Left kidney (tissue), 2 donors: ENCODE data around the gene PHF2. TPM values are rescaled to one million over a fixed set of nuclear protein-coding genes. Genes with fewer than 3 reads are reported as not detected.

Experiments
- DNase-seq: peaks from one replicate; pipeline ENCODE4 v3.0.0-alpha.2; 2013
- polyA plus RNA-seq: library from polyadenylated mRNA; unstranded; fragments of 120-200 nt; gene quantifications from one replicate; pipeline ENCODE4 v1.2.1, GENCODE V29; 2013; ENCODE audit not compliant: insufficient read length

The PHF2 gene
- polyA plus RNA-seq, 1 donor: 37.8 TPM

DNA sequence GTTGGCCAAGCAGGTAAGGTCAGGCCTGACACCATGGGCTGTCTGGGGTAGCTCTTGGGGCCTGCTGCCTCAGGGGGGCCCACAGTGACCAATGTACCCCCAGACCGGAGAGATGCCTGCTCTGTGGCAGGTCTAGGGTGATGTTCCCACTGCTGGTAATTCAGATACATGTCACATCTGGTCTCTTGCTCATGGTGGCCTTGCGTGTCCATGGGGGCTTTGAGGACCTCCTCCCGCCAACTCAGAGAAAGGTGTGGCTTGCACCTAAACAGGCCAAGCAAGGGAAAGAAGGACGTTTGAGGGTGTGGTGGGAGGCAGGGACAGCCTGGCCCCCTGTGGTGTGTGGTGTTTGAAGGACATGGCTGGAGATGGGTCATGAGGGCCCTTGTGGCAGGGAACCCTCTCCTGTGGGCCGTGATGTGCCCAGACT lies 75.2 kb downstream of the PHF2 start:
- DNase-seq: no peak

DNA sequence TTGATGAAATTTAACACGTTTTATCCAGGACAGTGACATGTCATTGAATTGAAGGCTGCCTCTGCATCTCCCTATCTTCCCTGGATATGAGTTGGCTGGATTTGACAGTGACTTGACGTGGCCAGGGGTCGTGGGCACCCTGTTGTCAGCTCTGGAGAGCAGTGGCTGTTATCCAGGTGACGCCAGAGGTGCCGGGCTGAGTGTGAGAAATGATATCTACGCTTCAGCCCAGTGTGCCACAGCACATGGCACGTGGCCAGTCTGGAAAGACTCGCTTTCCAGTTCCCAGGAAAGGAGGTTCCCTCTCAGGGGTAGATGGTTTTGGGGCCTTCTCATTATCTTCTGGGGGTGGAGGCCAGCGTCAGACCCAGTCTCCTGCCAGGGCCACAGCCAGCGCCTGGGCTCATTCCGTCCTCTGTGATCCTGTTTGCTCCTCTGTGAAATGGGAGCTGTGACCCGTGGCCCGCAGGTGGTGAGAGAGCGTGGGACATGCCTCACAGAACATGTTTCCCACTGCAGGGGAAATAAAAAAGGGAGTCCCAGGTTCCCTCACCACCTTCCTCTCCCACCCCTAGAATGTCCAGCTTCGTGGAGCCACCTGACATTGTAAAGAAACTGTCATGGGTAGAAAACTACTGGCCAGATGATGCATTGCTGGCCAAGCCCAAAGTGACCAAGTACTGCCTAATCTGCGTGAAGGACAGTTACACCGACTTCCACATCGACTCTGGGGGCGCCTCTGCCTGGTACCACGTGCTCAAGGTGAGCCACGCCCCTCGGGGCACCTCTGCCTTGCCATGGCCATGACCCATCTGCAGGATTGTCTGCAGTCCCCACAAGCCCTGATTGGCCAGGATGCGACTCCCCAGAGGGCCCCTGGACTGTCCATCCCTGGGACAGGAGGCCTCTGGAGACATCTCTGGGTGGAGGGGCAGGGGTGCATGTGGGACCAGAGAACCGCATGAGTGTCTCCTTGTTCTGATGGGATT lies 76.5 kb downstream of the PHF2 start:
- no peak for DNase-seq

DNA sequence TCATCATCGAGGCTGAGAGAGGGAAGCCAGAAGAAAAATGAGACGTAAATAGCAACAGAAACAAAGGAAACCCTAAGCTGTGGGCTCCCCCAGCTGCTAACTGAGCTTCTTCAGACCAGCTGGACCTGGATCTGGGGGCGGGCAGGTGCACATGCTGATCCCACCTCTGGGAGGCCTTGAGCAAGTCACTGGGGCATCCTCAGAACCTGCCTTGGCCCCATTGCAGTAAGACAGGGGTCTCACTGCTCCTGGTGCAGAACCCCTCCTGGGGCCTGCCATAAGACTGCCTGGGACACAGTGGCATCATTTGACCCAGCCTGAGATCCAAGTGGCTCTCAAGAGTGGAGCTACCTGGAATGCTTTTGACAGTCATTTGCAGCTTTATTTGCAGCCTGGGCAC lies 77.4 kb downstream of the PHF2 start:
- DNase-seq: no peak

DNA sequence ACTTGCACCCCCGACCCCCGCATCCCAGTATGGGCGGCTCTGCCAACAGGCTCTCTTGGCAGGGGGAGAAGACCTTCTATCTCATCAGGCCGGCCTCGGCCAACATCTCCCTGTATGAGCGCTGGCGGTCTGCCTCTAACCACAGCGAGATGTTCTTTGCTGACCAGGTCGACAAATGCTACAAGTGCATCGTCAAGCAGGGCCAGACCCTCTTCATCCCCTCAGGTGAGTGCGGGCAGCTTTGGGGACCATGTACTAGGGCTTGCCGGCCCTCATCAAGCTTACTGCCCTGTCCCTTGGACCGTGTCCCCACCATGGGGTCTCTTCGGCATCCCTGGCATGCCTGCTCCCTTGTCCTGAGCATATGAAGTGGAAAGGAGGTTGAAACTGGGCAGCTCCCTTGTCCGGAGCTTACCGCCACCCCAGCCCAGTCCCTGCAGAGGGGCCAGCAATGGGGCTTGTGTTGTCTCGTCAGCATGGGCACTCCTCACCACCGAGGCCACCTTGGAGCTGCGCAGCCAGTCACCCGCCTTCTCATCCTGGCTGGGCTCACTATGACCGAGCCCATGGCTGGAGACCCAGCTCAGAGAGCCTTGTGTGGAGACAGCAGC lies 78.1 kb downstream of the PHF2 start:
- DNase-seq: no peak

DNA sequence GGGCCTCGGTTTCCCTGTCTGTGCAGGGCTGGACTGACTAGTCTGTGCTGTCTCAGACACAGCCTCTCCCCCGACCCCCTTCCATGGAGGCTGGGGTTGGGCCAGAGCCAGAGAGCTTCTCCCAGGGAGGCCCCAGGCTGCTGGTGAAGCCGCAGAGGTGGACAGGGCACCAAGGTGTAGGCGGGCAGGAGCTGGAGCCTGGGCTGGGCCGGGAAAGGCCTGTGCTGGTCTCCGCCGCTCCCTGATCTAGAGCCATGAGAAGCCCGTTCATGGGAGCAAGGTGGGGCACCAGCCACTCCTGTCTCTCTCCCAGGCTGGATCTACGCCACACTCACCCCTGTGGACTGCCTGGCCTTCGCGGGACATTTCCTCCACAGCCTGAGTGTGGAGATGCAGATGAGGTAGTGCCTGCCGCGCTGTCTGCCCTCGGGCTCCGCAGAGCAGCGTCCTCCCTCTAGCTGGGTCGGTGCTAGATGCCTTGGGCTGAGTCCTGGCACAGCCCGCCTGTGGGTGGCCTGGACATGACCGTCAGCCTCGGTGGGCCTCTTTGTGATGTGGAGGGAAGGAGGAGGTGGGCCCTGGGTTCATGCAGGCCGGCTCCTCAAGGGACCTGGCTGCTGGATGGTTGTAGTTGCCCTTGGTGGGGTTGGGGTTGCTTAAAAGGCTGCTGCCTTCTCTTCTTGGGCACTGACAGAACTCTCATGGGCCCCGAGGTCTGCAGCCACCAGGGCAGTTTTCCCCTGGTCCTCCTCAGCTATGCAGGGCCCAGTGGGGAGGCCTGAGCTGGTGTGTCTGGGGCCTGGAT lies 79.4 kb downstream of the PHF2 start:
- no peak for DNase-seq

DNA sequence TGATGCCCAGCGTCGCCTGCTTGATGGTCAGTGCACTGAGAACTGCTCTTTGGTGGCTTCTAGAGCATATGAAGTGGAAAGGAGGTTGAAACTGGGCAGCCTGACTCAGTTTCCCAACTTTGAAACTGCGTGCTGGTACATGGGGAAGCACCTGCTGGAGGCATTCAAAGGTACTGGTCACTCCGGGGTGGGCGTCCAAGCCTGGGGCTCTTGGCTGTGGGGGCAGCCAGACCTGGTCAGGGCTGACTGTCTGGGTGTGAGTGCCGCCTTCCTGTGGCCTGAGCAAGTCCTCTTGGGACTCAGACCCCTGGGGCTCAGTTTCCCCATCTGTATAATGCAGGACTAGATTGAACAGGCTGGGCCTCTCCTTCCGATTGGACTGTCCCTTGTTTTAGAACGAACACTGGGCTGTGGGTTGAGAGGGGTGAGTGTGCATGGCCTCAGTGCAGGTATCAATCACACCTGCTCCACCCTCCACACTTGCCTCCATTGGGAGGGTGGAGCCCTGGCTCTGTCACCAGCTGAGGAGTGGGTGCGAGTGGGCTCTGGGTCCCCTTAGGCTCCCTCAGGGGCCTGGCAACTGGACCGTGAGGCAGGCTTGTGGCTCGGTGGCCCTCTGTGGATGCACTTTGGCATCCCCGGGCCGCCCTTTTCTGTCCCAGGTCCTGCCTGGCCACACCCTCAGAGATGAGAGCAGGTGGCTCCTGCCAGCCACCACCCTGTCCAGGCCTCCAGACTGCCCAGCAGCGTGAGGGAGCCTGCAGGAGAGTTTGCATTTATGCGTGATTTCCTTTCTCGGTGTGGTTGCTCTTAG lies 80.2 kb downstream of the PHF2 start:
- DNase-seq: no peak

DNA sequence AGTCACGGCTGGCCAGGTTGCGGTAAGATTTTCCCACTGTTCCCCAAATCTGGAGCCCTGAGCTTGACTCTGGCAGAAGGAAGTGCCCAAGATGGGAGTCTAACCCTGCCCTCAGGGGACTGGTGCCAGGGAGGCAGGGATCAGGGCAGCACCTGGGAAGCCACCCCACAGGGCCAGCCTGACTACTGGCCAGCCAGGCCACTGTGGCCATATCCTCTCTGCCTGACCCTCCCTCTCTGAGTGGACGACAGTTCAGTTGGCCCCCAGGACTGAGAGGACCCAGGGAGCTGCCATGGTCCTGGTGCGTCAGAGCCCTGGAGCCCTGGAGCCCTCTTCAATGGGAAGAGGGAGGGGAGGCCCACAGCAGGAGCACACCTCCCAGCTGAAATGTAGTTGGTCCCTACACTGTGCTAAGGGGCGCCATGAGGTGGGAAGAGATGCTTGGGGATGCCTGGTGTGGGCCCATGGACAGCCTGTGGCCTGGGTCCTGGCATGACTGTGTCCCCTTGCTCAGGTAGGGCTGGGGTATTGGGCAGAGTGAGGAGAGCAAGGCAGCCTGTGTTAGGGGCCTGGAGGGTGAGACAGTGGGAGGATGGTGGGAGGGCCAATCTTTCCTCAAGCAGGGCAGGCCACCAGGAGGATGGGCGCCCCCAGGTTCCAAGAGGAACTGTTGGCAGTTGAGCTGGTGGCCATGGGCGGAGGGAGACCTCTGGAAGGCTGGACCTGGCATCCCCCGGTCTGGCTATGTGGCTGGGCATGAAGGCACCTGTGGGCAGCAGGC lies 81.1 kb downstream of the PHF2 start:
- no peak for DNase-seq

DNA sequence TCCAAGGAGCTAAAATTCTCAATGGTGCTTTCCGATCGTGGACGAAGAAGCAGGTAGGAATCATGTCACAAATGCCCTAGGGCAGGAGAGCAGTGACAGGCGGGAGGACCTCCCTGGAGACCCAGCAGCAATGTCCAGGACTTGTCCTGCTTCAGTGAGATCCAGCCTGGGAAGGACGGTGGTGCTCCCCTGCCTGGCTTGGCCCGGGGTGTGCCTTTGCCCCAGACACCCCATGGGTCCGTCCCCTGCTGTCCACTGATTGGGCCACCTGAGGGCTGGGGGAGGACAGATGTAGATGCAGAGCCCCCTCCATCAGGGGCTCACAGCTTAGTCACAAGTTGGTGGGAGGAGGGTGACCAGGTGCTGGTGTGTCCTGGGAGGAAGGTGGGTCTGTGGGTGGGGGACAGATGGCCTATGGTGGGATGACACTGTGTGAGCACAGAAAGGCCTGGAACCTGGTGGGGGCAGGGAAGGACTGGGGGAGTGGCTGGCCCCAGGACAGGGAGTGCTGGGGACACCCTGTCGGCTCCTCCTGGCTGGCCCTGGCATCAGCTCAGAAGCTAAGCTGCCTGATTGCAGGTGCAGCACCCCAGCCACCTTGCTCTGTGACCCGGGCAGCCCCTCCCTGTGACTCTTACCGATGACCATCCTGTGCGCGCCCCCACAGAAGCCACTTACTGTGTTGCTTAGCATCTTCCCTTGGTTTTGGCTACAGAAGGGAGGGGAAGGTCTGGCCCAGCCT lies 82.0 kb downstream of the PHF2 start:
- DNase-seq: no peak

DNA sequence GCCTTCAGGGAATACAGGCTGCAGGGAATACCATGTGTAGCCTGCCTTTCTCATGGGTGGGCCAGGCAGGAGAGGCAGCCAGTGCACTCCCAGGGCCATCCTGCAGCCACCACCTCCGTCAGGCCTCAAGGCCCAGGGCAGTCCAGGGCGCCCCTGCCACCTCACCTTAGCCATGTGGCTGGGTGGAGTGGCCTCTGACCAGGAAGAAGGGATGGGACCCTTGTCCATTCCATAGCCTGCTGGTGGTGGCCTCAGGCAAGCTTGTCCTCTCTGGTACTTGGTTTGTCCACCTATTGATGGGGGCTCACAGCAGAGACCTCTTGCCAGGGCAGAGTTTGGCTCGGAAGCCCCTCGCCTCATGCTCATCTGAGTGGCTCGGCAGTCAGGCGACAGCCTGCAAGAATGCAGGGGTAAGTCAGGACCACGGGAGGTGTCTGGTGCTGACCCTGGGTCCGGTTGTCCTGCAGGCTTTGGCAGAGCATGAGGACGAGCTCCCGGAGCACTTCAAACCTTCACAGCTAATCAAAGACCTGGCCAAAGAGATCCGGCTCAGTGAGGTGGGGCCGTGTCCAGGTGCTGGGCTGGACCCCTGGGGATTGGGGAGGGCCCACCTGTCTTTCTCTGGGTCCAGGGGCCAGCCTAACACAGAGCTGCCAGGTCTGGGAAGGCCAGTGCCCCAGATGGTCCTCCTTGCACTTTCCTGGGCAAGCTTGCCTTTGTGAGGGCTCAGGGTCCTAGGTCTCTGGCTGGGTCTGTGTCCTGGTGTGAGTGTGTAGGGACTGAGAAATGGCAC lies 82.9 kb downstream of the PHF2 start:
- no peak for DNase-seq

DNA sequence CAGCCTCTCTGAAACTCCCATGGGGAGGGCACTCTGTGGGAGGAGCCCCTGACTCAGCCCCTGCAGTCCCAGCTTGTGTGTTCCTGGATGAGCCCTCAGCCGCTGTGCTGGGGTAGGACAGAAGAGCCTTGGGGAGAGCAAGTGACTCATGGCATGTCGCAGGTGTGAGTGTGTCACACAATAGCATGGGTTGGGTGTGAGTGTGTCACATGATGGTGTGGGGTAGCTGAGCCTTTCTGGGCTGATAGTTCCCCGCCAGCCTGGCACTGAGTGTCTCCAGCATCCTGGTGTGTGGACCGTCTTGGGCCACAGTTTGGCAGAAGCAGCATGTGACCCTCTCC lies 83.4 kb downstream of the PHF2 start:
- no peak for DNase-seq

DNA sequence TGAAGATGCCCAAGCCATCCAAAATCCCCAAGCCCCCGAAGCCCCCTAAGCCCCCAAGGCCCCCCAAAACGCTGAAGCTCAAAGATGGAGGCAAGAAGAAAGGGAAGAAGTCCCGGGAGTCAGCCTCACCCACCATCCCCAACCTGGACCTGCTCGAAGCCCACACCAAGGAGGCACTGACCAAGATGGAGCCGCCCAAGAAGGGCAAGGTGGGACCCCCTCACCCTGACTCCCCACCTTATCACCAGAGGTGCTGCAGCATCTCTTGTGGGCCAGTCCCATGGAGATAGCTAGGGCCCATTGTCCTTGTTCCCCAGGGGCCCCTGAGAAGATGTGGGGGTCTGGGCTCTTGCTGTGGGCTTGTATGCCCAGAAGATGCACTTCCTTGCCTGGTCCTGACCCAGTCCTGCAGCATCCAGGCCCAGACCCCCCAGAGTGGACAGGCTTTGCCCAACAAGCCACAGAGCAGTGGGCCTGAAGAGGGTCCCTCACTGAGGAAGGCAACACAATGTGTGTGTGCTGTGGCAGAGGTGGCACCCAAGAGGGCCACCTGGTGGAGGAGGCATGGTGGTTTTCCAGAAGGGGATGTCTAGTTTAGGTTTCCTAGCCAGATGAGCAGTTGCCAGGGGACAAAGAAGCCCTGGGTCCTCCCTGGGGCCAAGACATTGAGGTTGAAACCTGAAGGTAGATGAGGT lies 84.1 kb downstream of the PHF2 start:
- no peak for DNase-seq

DNA sequence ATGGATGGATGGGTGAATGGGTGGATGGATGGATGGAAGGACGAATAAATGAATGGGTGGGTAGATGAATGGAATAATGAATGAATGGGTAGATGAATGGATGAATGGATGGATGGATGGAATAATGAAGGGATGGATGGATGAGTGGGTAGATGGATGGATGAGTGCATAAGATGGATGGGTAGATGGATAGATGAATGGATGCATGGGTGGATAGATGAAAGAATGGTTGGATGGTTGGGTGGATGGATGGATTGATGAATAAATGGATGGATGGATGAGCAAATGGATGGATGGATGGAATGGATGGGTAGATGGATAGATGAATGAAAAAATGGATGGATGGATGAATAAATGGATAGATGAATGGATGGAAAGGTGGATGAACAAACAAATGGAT lies 85.2 kb downstream of the PHF2 start:
- DNase-seq: no peak

DNA sequence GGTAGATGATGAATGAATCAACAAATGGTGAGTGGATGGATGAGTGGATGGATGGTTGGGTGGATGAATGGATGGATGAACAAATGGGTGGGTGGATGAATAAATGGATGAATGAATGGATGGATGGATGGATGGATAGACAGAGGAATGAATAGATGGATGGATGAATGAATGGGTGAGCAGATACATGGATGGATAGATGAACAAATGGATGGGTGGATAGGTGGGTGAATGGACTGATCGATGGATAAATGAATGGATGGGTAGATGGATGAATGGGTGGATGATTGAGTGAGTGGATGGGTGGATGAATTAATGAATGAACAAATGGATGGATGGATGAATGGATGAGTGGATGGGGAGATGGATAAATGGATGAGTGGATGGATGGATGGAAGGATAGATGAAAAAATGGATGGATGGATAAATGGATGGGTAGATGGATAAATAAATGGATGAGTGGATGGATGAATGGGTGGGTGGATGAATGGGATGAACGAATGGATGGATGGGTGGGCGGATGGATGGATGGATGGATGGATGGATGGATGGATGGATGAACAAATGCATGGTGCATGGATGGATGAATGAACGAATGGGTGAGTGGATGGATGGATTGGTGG lies 85.7 kb downstream of the PHF2 start:
- no peak for DNase-seq

DNA sequence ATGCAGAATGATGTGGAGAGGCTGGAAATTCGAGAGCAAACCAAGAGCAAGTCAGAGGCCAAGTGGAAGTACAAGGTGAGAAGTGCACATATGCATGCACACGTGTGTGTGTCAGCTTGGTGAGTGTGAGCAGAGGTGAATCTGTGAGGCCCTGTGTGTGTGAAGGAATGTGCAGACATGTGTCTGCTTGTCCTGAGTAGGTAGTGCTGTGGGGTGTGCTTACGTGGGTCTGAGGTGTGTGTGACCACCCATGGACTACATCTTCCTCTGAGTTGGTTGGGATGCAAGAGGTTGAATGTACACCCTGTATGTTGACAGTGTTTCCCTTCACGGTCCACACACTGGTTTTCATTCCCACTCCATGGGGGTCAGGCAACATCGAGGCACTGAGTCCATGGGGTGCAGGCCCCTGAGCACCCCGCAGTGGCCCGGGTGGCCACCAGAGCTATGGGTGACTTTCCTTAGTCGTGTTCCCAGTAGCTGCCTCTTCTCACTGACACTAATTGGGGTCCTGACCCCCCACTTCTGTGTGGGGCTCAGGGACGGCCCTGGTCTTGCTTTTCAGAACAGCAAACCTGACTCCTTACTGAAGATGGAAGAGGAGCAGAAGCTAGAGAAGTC lies 86.7 kb downstream of the PHF2 start:
- no peak for DNase-seq

DNA sequence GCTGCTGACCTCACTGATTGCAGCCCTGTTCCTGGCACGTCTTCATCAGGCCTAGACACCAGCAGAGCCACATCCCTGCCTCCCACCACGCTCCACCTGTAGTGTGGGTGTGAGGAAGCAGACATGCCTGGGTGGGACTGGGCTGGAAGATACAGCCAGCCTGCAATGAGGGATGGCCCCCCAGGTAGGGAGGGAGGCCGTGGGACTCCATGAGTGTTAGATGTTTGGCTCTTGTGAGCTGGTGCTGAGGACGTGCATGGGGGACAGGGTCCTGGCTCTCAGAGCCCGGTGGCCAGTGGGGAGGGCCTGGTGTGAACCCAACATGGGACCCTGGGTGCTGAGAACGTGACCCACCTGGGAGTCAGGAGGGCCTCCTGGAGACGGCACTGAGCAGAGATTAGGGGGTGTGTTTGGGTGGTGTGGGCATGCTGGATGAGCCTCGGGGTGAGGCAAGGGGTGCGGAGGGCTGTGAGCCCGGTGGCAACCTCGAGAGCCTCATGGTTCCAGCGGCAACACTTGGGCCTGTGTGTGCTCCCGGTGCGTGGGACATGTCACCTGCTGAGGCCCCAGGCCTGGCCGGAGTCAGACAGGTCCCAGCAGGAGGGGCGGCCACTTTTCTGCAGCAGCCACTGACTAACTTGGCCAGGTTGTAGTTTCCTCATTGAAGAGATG lies 87.6 kb downstream of the PHF2 start:
- no peak for DNase-seq

DNA sequence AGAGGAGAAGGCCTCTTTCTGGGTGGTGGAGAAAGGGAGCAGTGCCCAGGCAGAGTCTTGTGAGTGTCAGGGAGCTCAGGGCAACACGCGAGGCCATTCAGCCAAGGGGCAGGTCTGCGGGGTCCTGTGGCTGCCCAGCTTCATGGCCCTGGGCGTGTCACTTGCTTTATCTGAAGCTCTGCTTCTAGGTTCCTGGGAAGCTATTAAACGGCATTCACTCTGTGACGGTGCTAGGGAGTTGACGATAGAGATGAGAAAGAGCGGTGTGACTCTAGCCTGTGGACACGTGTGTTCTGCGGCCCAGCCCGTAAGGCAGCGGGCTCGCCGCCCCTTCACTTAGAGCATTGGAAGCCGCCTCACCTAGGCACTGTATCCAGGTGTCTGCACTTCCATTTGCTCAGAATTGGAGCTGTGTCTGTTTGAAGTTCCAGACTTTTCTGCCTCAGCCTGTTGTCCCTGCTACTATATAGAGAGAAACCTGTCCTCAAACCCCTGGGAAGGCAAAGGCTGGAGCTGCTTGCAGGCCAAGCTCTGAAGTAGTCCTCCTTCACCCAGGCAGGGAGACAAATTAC lies 88.3 kb downstream of the PHF2 start:
- no peak for DNase-seq

DNA sequence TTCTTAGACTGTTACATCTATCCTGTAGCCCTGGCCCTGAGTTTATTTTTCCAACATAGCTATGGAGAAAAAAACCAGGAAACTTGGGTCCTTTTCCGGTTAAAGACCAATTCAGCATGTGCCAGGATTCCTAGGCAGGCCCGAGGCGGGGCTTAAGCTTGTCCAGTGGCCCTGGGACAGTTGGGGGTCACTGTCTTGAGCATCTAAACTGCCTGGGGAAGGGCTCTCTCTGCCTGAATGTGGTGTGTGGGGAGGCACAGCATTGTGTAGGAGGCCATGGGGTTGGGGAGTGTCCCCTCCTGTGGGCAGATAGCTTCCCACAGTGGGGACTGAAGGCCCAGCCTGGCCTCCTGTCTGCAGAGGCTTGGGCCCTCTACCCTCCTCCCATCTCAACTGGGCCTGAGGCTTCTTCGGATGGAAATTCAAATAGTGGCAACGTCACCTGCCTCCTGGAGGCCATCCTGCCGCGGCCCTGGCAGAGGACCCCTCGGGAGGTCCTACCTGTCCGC lies 88.8 kb downstream of the PHF2 start:
- no peak for DNase-seq
